T follicular helper cell (primary cell): Measurements from ENCODE around the gene MCFD2.
"Not testable (repeated sequence)": the region's sequence is repeated elsewhere in the genome, so short reads cannot be mapped to it uniquely, and the experiment has no call there.

ENCODE experiments used
- DNase-seq: peaks from one replicate; pipeline ENCODE4 v3.0.0-alpha.2; 2020; ENCODE audit warnings: low read depth

Gene MCFD2

DNA sequence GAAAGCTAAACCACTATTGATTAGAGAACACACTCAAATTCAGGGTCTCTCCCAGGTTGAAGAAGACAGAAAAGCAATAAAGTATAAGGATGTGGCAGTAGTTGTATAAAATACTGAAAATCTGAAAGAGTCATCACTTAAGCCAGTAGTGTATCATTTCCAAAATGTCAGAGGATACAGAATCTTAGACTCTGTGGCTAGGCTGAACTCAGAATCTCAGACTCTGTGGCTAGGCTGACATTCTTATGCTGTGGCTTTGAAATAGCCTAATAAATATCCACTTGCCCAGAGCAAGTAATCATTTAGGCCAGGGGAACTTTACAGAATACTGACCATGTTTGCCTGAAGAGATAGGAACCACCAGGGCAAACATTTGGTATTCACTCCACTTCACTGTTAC is 13.1 kb downstream of the MCFD2 start:
- no peak for DNase-seq

- DNase-seq: no peak
These were observed 14.0 kb downstream of the MCFD2 start for GRCh38 chr2:46901611-46902010.

GRCh38 chr2:46900381-46900780 is 15.2 kb downstream of the MCFD2 start:
- DNase-seq: no peak

GRCh38 chr2:46899053-46899452 is 16.6 kb downstream of the MCFD2 start:
- no peak for DNase-seq

DNA sequence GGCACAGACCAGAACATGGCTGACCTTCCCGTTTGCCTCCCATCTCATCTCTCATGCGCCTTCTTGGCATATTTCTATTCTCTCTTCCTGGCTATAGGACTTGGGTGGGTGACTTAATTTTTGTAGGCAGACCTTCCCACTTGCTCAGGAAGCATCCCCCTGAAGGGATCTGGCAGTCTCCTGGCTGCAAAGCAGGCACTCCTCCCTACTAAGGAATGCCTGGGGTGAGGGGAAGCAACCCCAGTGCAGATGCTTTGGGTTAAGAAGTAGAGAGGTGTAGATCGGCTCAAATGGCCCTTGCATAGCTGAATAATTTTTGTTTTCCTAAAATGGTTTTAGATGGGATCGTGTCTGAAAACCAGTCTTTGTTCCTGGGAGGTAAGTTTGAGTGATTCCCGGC is 17.6 kb downstream of the MCFD2 start:
- DNase-seq: no peak

DNA sequence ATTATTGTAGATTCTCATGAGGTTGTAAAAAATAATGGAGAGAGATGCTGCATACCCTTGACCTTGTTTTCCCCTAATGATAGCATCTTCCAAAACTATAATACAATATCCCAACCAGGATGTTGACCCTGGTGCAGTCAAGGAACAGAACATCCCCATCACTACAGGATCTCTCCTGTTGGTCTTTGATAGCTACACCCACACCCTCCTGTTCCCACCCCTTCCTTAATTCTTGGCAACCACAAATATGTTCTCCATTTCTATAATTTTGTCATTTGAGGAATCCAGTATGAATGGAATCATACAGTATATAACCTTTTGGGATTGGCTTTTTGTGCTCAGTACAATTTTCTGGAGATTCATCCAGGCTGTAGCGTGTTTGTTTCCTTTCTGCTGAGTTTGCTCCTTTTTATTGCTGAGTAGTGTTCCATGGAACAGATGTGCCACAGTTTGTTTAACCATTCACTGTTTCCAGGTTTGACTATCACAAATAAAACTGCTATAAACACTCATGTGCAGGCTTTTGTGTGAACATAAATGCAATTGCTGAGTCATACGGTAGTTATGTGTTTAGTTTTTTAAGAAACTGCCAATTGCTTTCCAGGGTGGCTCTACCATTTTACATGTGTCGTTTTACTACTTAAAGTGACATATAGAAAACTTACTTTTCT is 22.2 kb downstream of the MCFD2 start:
- DNase-seq: no peak

- DNase-seq: no peak
These were observed 23.6 kb downstream of the MCFD2 start for GRCh38 chr2:46891956-46892553.

DNA sequence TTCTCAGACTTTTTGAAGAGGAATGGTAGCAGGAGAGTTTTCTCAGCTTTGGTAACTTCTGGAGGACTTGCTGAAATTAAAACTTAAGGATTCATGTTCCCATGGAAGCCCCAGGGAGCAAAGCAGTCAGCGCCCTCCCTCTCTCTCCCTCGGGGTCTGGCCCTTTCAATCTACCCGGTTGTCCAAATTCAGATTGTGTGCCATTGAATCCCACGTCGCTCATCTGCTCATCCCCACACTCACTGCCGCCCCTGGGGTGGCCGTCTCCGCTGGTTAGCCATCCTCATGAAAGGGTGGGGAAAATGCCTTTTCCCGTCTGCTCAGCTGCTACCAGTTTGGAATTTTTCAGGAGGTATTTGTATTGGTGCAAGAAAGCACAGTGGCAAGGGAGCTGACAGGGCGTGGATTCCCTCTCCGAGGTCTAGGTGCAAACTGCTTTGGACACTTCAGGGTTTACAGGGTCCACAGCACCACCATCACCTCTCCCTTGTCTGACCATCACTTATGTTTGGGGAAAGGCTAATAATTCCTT is 27.1 kb downstream of the MCFD2 start:
- DNase-seq: no peak

DNA sequence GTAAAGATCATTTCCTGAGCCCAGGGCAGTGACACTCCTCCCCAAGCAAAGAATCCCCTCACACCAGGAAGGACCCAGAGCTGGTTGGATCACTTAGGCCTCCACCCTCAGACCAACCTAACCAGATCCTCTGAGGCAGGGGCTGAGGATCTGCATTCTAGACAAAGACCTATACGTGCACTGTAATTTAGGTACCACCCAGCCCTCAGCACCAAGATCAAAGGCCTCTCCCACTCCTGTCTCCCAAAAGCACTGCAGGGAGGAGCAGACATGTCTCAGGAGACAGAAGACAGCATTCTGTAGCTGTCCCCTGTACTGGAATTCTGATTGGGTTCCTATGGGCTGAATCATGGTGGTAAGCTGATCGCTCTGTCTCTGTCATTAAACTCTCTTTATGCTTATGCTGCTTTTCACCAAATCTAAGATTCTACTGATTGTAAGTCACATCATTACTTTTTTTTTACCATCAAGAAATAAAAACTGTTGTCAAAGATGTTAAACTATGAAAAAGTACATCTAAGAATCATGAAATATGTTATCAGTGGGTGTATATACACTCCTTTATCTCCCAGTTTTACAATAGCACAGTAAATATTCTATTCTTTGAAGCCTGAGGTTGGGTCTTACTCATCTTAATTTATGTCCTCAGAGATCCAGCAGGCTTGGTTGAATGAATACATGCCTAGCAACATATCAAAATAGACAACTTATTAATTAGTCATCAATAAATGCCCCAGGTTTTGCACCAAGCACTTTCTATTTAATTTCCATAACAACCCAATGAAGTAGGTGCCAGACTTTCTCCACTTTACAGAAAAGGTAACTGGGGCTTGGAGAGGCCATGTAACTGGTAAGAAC is 28.3 kb downstream of the MCFD2 start:
- DNase-seq: no peak

- no peak for DNase-seq
These were observed 29.2 kb downstream of the MCFD2 start for GRCh38 chr2:46886268-46887027.

DNA sequence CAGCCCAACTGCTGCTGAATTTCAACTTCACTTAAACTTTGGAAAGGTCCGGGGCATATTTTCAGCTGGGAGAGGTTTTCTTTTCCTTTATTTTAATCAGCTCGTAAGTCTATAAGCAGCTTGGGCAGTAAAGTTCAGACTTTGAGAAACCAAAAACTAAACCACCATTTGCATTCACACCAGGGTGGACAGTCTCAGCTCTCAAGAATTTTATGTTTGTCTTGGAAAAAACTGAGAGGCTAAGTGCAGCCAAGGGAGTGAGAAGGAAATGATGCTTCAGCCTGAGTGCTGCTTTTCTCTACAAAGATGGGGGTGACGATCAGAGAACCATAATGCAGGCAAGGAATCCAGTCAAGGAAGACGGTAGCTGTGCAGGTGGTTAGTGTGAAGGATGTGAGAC is 30.2 kb downstream of the MCFD2 start:
- no peak for DNase-seq

DNA sequence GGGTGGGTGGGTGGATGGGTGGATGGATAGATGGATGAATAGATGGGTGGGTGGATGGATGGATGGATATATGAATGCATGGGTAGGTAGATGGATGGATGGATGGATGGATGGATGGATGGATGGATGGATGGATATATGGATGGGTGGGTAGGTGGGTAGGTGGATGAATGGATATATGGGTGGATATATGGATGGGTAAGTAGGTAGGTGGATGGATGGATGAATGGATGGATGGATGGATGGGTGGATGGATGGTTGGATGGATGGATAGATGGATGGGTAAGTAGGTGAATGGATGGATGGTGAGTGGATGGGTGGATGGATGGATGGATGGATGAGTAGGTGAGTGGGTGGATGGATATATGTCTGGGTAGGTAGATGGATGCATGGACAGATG is 36.1 kb downstream of the MCFD2 start:
- no peak for DNase-seq

DNA sequence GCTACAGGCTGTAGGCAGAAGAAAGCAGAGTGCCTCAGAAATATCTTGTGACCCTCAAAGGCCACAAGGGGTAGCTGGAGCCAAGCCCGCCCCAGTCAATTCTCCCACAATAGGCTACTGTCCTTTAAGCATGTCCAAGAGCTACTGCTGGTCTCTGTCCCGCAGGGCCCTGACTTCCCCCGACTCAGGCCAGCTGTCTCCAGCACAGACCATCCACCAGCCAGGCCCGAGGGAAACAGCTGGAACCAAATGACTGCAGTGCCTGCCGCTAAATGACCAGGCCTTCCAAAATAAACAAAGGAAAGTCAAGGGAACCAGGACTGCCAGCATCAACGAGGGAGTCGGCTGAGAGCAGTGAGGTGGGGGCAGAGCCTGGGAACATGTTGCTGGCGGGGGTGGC is 36.7 kb downstream of the MCFD2 start:
- no peak for DNase-seq

DNA sequence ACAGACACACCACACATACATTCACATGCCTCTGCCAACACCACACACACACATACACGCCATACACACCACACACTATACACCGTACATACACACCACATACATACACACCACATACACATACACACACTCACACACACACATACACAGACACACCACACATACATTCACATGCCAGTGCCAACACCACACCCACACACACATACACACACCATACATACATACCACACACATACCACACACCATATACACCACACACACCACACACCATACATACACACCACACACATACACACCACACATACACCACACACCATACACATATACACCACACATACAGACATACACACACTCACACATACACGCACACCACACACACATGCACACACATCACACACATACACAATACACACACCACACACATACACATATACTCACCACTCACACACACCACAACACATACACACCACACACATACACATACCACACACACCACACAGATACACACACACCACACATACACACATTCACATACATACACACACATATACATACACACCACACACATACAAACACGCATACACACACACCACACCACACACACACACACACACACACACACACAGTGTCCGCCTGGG is 37.2 kb downstream of the MCFD2 start:
- no peak for DNase-seq

DNA sequence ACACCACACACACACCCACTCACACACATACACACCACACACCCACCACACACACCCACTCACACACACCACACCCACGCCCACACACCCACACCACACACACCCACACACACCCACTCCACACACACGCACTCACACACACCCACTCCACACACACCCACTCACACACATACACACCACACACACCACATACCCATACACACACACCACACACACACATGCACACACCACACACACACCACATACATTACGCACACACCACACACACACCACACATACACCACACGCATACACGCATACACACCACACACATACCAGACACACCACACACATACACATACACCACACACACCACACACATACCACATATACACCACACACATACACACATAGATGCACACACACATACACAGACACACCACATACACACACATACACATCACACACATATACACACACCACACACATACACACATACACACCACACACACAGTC is 37.9 kb downstream of the MCFD2 start:
- no peak for DNase-seq

- DNase-seq: no peak
These were observed 38.7 kb downstream of the MCFD2 start for GRCh38 chr2:46876741-46877384.

DNA sequence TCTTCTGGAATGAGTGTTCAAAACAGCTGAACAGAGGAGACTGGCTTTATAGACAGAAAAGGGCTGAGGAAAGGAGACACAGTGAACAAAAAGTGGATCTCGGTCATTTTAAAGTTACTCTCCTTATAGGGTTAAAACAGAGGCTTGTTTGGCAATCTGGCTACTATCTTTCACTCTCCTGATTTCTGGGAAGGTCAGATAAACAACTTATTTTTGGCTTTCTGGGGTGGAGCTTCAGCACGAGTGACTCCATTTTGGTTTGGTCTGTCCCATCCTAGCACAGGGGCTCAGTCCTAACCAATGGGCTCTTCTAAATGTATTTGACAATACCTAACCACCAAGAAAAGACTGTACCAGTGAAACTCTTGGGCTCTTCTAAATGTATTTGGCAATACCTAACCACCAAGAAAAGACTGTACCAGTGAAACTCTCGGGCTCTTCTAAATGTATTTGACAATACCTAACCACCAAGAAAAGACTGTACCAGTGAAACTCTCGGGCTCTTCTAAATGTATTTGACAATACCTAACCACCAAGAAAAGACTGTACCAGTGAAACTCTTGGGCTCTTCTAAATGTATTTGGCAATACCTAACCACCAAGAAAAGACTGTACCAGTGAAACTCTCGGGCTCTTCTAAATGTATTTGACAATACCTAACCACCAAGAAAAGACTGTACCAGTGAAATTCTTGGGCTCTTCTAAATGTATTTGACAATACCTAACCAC is 39.5 kb downstream of the MCFD2 start:
- not testable (repeated sequence) for DNase-seq

- no peak for DNase-seq
These were observed 40.2 kb downstream of the MCFD2 start for GRCh38 chr2:46875226-46875899.

DNA sequence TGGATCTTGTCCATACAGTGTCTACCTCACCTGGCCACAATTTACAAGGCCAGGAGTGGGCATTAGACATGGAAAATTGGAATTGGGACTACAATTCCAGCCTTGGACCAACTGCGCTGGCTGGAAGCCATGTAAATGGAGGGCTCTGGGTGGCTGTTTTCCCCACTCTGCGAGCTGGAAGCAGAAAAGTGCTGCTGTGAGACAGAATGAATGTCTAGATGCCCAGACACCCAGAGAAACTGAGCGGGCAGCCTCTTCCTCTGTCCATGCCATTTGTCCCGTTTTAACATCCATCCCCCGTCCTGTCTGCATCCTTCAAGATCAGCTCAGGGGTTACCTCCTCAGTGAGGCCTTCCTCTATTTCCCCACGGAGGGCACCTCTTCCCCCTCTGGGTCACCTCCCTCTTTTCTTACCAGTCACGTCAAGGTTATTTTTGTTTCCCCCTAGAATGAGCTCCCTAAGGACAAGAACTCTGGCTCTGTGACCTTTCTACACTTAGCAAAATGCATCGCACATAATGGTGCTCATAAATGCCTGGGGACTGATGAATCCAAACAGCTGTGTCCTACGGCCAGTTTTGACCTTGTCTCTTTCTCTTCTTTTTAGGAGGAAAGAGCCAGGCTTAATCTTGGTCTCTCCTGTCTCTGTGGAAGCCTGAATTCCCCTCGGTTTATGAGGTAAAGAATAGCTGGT is 41.2 kb downstream of the MCFD2 start:
- no peak for DNase-seq
